ENCODE results near the gene ACTN2. TPM values are rescaled to one million over a fixed set of nuclear protein-coding genes. Genes with fewer than 3 reads are reported as not detected.
"Not testable (repeated sequence)": the region's sequence is repeated elsewhere in the genome, so short reads cannot be mapped to it uniquely, and the experiment has no call there.

ACTN2 gene
- 1 to 10 TPM in 5 of 8 experiments, under 1 TPM in 2, not detected in 1; 0.35 to 5.0 (median 2.4) TPM for total RNA-seq

GRCh38 chr1:236685917-236686814 is at the start of gene ACTN2:
ACTN2 (plus strand) TSS chr1:236686499; CDS start chr1:236686674, 175 bp downstream.
- ATAC-seq (replicated peaks in 6 of 8), result peak; percentile 52 to 97 (median 91)
- Histone ChIP-seq H3K4me3 (peak within 1 kb of the TSS; percentile 48 to 69 (median 51)), H3K27ac (no peak within 1 kb of the TSS), H3K4me1 (replicated peaks in 1 of 2) (peaks cover 7% of the 10 kb centered on the region in 2 donors)
- in situ Hi-C loops (cut with MboI; ENCODE audit: low pct_unique_long_range_greater_than_20kb in 2 of 9, low sequenced_read_pairs in 9 of 9, unreplicated experiment in 9 of 9), result no loop called here
- 13 to 76% (median 35%) methylated on average over 4 to 14 of the region's 93 CpGs; no CpG with 5 or more reads in 1 of the 10 experiments for WGBS, 10 experiments

GRCh38 chr1:236638945-236639344 is 47.4 kb upstream of the ACTN2 start:
- peak in 1 of 8 experiments; percentile 10 for ATAC-seq (replicated peaks in 6 of 8)
- WGBS, 10 experiments, result 12 to 100% (median 84%) methylated on average over 2 to 13 of the region's 13 CpGs; no CpG with 5 or more reads in 1 of the 10 experiments
- Histone ChIP-seq H3K4me3 (no peak overlapping the region), H3K4me1 (replicated peaks in 1 of 2) (no peaks in the 10 kb centered on the region), H3K27ac (no peak overlapping the region)
- in situ Hi-C loops (cut with MboI; ENCODE audit: low pct_unique_long_range_greater_than_20kb in 2 of 9, low sequenced_read_pairs in 9 of 9, unreplicated experiment in 9 of 9), result loop anchor here in 1 of 9 experiments (25.0 kb wide), 1 partner anchor 898 kb away; no protein-coding TSS in a partner anchor

- in situ Hi-C loops (cut with MboI; ENCODE audit: low pct_unique_long_range_greater_than_20kb in 2 of 9, low sequenced_read_pairs in 9 of 9, unreplicated experiment in 9 of 9), result loop anchor here in 1 of 9 experiments (25.0 kb wide), 1 partner anchor 898 kb away; no protein-coding TSS in a partner anchor
- peak in 1 of 8 experiments; percentile 81 for ATAC-seq (replicated peaks in 6 of 8)
These were observed 46.6 kb upstream of the ACTN2 start for GRCh38 chr1:236639686-236640085.

GRCh38 chr1:236642763-236643162 is 43.5 kb upstream of the ACTN2 start:
- no peak for ATAC-seq (replicated peaks in 6 of 8)
- WGBS, 10 experiments, result 25 to 100% (median 69%) methylated on average over 1 to 4 of the region's 4 CpGs; no CpG with 5 or more reads in 2 of the 10 experiments
- in situ Hi-C loops (cut with MboI; ENCODE audit: low pct_unique_long_range_greater_than_20kb in 2 of 9, low sequenced_read_pairs in 9 of 9, unreplicated experiment in 9 of 9), result loop anchor here in 1 of 9 experiments (25.0 kb wide), 1 partner anchor 895 kb away; no protein-coding TSS in a partner anchor

More at GRCh38 chr1:236639686-236640085, 46.6 kb upstream of the ACTN2 start:
- H3K4me3 ChIP-seq, result no peak overlapping the region
- H3K4me1 ChIP-seq (replicated peaks in 1 of 2), result no peaks in the 10 kb centered on the region
- WGBS, 10 experiments, result 0 to 94% (median 78%) methylated on average over 2 to 4 of the region's 4 CpGs
- H3K27ac ChIP-seq, result no peak overlapping the region

GRCh38 chr1:236645016-236645680 is 41.2 kb upstream of the ACTN2 start:
- 0 to 100% (median 75%) methylated on average over 1 to 5 of the region's 5 CpGs for WGBS, 10 experiments
- H3K4me3 ChIP-seq, result no peak overlapping the region
- no peaks in the 10 kb centered on the region for H3K4me1 ChIP-seq (replicated peaks in 1 of 2)
- ATAC-seq (replicated peaks in 6 of 8), result no peak
- H3K27ac ChIP-seq, result no peak overlapping the region
- in situ Hi-C loops (cut with MboI; ENCODE audit: low pct_unique_long_range_greater_than_20kb in 2 of 9, low sequenced_read_pairs in 9 of 9, unreplicated experiment in 9 of 9), result loop anchor here in 1 of 9 experiments (25.0 kb wide), 1 partner anchor 892 kb away; no protein-coding TSS in a partner anchor

More at GRCh38 chr1:236642763-236643162, 43.5 kb upstream of the ACTN2 start:
- Histone ChIP-seq H3K27ac (no peak overlapping the region), H3K4me3 (no peak overlapping the region), H3K4me1 (replicated peaks in 1 of 2) (no peaks in the 10 kb centered on the region)

GRCh38 chr1:236654511-236654910 is 31.8 kb upstream of the ACTN2 start:
- no peak for ATAC-seq (replicated peaks in 6 of 8)
- Histone ChIP-seq H3K4me3 (no peak overlapping the region), H3K27ac (no peak overlapping the region), H3K4me1 (replicated peaks in 1 of 2) (no peaks in the 10 kb centered on the region)
- 0 to 60% methylated on average over 1 of the region's 1 CpG; no CpG with 5 or more reads in 8 of the 10 experiments for WGBS, 10 experiments
- in situ Hi-C loops (cut with MboI; ENCODE audit: low pct_unique_long_range_greater_than_20kb in 2 of 9, low sequenced_read_pairs in 9 of 9, unreplicated experiment in 9 of 9), result no loop called here

GRCh38 chr1:236654957-236655356 is 31.3 kb upstream of the ACTN2 start:
- in situ Hi-C loops (cut with MboI; ENCODE audit: low pct_unique_long_range_greater_than_20kb in 2 of 9, low sequenced_read_pairs in 9 of 9, unreplicated experiment in 9 of 9), result no loop called here
- H3K4me3 ChIP-seq, result no peak overlapping the region
- H3K27ac ChIP-seq, result no peak overlapping the region
- no peak for ATAC-seq (replicated peaks in 6 of 8)
- 0 to 80% (median 61%) methylated on average over 1 to 5 of the region's 5 CpGs; no CpG with 5 or more reads in 1 of the 10 experiments for WGBS, 10 experiments
- no peaks in the 10 kb centered on the region for H3K4me1 ChIP-seq (replicated peaks in 1 of 2)

DNA sequence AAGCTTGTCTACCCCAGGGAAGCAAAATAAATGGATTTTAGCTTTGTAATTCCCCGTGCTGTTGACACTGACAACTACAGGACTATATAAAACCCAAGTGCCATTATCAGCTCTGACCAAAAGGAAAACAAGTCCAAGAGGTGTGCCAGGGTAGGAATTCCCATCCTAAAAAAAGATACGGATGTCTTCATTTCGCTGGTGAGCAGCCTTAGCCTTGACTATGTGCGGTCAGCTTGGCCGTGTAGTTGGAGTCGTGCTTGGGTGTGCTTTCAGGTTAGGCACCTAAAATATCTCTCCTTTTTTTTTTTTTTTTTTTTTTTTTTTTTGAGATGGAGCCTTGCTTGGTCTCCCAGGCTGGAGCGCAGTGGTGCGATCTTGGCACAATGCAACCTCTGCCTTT is 28.9 kb upstream of the ACTN2 start:
- H3K4me3 ChIP-seq, result no peak overlapping the region
- in situ Hi-C loops (cut with MboI; ENCODE audit: low pct_unique_long_range_greater_than_20kb in 2 of 9, low sequenced_read_pairs in 9 of 9, unreplicated experiment in 9 of 9), result no loop called here
- no peak for ATAC-seq (replicated peaks in 6 of 8)
- H3K4me1 ChIP-seq (replicated peaks in 1 of 2), result no peaks in the 10 kb centered on the region
- no peak overlapping the region for H3K27ac ChIP-seq
- 0 to 96% (median 76%) methylated on average over 1 to 8 of the region's 8 CpGs; no CpG with 5 or more reads in 1 of the 10 experiments for WGBS, 10 experiments

GRCh38 chr1:236659792-236660587 is 26.3 kb upstream of the ACTN2 start:
- in situ Hi-C loops (cut with MboI; ENCODE audit: low pct_unique_long_range_greater_than_20kb in 2 of 9, low sequenced_read_pairs in 9 of 9, unreplicated experiment in 9 of 9), result no loop called here
- WGBS, 10 experiments, result 0 to 87% (median 77%) methylated on average over 1 to 12 of the region's 12 CpGs
- no peak overlapping the region for H3K27ac ChIP-seq
- ATAC-seq (replicated peaks in 6 of 8), result no peak
- no peaks in the 10 kb centered on the region for H3K4me1 ChIP-seq (replicated peaks in 1 of 2)
- no peak overlapping the region for H3K4me3 ChIP-seq

GRCh38 chr1:236663934-236664333 is 22.4 kb upstream of the ACTN2 start:
- no peak overlapping the region for H3K27ac ChIP-seq
- no peak overlapping the region for H3K4me3 ChIP-seq

GRCh38 chr1:236668909-236669308 is 17.4 kb upstream of the ACTN2 start:
- ATAC-seq (replicated peaks in 6 of 8); in situ Hi-C loops (cut with MboI; ENCODE audit: low pct_unique_long_range_greater_than_20kb in 2 of 9, low sequenced_read_pairs in 9 of 9, unreplicated experiment in 9 of 9); H3K4me3 ChIP-seq; H3K4me1 ChIP-seq (replicated peaks in 1 of 2); H3K27ac ChIP-seq: not testable (repeated sequence)
- WGBS, 10 experiments, result 28 to 100% (median 92%) methylated on average over 2 to 4 of the region's 5 CpGs; no CpG with 5 or more reads in 5 of the 10 experiments

More at GRCh38 chr1:236663934-236664333, 22.4 kb upstream of the ACTN2 start:
- no peak for ATAC-seq (replicated peaks in 6 of 8)
- in situ Hi-C loops (cut with MboI; ENCODE audit: low pct_unique_long_range_greater_than_20kb in 2 of 9, low sequenced_read_pairs in 9 of 9, unreplicated experiment in 9 of 9), result no loop called here
- WGBS, 10 experiments, result 0 to 88% (median 33%) methylated on average over 1 of the region's 1 CpG; no CpG with 5 or more reads in 5 of the 10 experiments
- no peaks in the 10 kb centered on the region for H3K4me1 ChIP-seq (replicated peaks in 1 of 2)

GRCh38 chr1:236670060-236670459 is 16.2 kb upstream of the ACTN2 start:
- in situ Hi-C loops (cut with MboI; ENCODE audit: low pct_unique_long_range_greater_than_20kb in 2 of 9, low sequenced_read_pairs in 9 of 9, unreplicated experiment in 9 of 9), result no loop called here
- Histone ChIP-seq H3K27ac (no peak overlapping the region), H3K4me1 (replicated peaks in 1 of 2) (no peaks in the 10 kb centered on the region), H3K4me3 (no peak overlapping the region)
- ATAC-seq (replicated peaks in 6 of 8), result no peak
- WGBS, 10 experiments, result 20 to 92% (median 74%) methylated on average over 2 to 7 of the region's 7 CpGs; no CpG with 5 or more reads in 1 of the 10 experiments

Data from motor neuron (in vitro differentiated cells).